Naive B cell (primary cell): ENCODE data around the gene TBC1D9. TPM values are rescaled to one million over a fixed set of nuclear protein-coding genes. Genes with fewer than 3 reads are reported as not detected.

Source experiments
- ATAC-seq, 2 donors: fragments of 150-1000 bp; cut with Tn5 transposase; 2 replicates each; pipeline ENCODE4 v1.10.0; 2021; ENCODE audit warnings: low read depth in 2 of 2, mild to moderate bottlenecking in 2 of 2, moderate library complexity in 2 of 2
- DNase-seq: peaks from one replicate; pipeline ENCODE4 v3.0.0; 2022
- H3K27ac Mint-ChIP-seq, 6 donors: one replicate each; pipeline ENCODE4 v1.8.0; 2020 to 2022; ENCODE audit warnings: mild to moderate bottlenecking in 6 of 6, mixed read lengths in 6 of 6, moderate library complexity in 5 of 6, inconsistent platforms in 2 of 6
- H3K27me3 Mint-ChIP-seq, 3 donors: one replicate each; pipeline ENCODE4 v1.8.0; 2021 to 2022; ENCODE audit warnings: mixed read lengths in 3 of 3, mild to moderate bottlenecking in 1 of 3
- H3K36me3 Mint-ChIP-seq, 2 donors: one replicate each; pipeline ENCODE4 v1.8.0; 2020 to 2022; ENCODE audit warnings: mixed read lengths in 2 of 2, inconsistent platforms in 1 of 2, mild to moderate bottlenecking in 1 of 2
- H3K4me1 Mint-ChIP-seq, 3 donors: one replicate each; pipeline ENCODE4 v1.8.0; 2020 to 2022; ENCODE audit warnings: mixed read lengths in 3 of 3, inconsistent platforms in 1 of 3, mild to moderate bottlenecking in 1 of 3, moderate library complexity in 1 of 3
- H3K4me3 Mint-ChIP-seq, 8 donors: one replicate each; pipeline ENCODE4 v1.8.0; 2020 to 2022; ENCODE audit warnings: mild to moderate bottlenecking in 8 of 8, mixed read lengths in 8 of 8, moderate library complexity in 8 of 8, inconsistent platforms in 2 of 8
- H3K9me3 Mint-ChIP-seq, 7 donors: one replicate each; pipeline ENCODE4 v1.8.0; 2020 to 2022; ENCODE audit warnings: mixed read lengths in 7 of 7, mild to moderate bottlenecking in 5 of 7, inconsistent platforms in 2 of 7, moderate library complexity in 1 of 7
- polyA plus RNA-seq, 6 donors: library from polyadenylated mRNA; unstranded; fragments of 300-500 nt; fragmentation: Illumina TruSeq; gene quantifications; one replicate each; pipeline ENCODE4 v1.2.3, GENCODE V29; 2021; ENCODE audit warnings: low read depth in 6 of 6

The TBC1D9 gene
- polyA plus RNA-seq, 6 donors from 2014 or later = 4.4 to 38.9 (median 21.2) TPM

DNA sequence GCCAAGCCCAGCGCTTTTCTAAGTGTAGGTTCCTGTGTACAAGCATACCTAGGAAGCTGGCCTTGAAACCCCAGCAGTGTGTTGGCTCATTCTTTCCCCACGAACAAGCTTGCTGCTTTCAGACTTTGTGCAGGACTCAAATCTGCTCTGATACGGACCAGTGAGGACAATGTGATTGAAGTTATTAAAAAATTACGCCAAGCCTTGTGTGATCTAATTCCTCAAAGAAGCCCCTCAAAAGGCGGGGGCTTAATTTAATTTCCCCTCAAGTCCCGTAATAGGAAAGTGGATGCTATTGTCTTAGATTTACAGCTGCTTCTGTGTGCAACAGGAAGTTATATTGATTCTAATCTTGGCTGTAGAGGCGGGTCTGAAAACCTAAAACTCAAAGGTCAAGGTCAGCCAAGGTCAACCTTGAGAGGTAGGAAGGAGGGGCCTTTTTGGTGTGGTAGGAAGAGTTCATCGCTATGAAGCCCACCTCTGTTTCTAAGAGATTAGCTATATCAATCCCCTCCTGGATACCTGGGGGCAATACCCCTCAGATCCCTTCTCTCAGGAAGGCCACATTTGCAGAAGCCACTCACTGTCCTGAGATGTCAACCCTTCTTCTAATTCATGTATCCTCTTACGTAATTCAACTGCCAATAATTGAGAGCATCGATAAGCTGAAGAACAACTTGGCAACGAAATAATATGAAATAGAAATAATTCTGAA lies 45.1 kb downstream of the TBC1D9 start:
- ATAC-seq = no peak
- peak overlapping the region in 5 of 6 donors; percentile 8 to 67 (median 25) for H3K27ac Mint-ChIP-seq

DNA sequence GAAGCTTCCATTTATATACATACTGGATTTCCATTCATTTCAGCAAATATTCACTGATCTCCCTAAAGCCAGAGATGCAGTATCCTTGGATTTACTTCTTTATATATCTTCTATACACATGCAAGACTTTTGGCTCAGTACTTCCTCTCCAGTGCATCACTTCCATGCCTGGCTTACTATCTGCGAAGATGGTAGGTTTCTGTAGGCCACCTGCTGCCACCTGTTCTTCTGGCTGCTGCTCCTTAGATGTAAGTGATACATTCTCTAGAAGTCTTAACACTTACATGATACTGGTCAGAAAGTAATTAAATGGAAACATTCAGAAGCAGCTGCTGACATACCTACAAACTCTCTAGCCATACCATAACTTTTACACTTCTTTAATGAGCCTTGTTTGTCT lies 48.9 kb downstream of the TBC1D9 start:
- peaks cover 59 to 72% (median 63%) of the 10 kb centered on the region in 3 donors for H3K4me1 Mint-ChIP-seq
- peak overlapping the region in 5 of 6 donors; percentile 6 to 71 (median 49) for H3K27ac Mint-ChIP-seq
- H3K36me3 Mint-ChIP-seq = peaks cover 0 to 4% of the 10 kb centered on the region in 2 donors
- H3K9me3 Mint-ChIP-seq = peaks cover 0 to 1% (median 0%) of the 10 kb centered on the region in 7 donors
- peak; percentile 45 to 54 for ATAC-seq
- no peak overlapping the region for H3K4me3 Mint-ChIP-seq
- no peak for DNase-seq
- no peaks in the 10 kb centered on the region for H3K27me3 Mint-ChIP-seq

More for the DNA sequence above, 45.1 kb downstream of the TBC1D9 start:
- H3K27me3 Mint-ChIP-seq = no peaks in the 10 kb centered on the region
- peaks cover 40 to 59% (median 51%) of the 10 kb centered on the region in 3 donors for H3K4me1 Mint-ChIP-seq
- peak overlapping the region in 6 of 8 donors; percentile 9 to 77 (median 42) for H3K4me3 Mint-ChIP-seq
- DNase-seq = no peak
- peaks cover 0 to 1% (median 0%) of the 10 kb centered on the region in 7 donors for H3K9me3 Mint-ChIP-seq
- peaks cover 7 to 12% of the 10 kb centered on the region in 2 donors for H3K36me3 Mint-ChIP-seq

- DNase-seq (no peak), ATAC-seq (no peak)
- Mint-ChIP-seq H3K4me3 (no peak overlapping the region), H3K4me1 (peaks cover 60 to 77% (median 67%) of the 10 kb centered on the region in 3 donors), H3K36me3 (peaks cover under 1 to 6% of the 10 kb centered on the region in 2 donors), H3K27ac (peak overlapping the region in 1 of 6 donors; percentile 67), H3K27me3 (no peaks in the 10 kb centered on the region), H3K9me3 (peaks cover 0 to 1% (median 0%) of the 10 kb centered on the region in 7 donors)
These were observed 49.5 kb downstream of the TBC1D9 start for GRCh38 chr4:140706665-140707064.

DNA sequence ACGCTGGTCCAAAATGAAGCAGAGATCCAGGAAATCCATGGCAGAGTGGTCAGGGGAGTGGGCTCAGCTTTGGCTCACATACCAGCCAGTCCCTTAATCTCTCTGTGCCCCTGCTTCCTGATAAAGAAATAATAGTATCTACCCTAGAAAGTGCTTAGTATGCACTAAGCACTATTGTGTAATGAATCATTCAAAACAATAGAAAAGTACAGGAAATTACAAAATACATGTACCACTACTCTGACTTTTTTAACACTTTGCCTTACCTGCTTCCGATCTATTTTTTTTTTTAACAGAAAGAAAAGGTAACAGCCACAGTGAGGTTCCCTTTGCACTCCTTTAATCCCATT lies 49.9 kb downstream of the TBC1D9 start:
- DNase-seq = no peak
- ATAC-seq = no peak
- peak overlapping the region in 1 of 6 donors; percentile 13 for H3K27ac Mint-ChIP-seq
- no peaks in the 10 kb centered on the region for H3K27me3 Mint-ChIP-seq
- H3K4me3 Mint-ChIP-seq = no peak overlapping the region
- peaks cover 58 to 77% (median 70%) of the 10 kb centered on the region in 3 donors for H3K4me1 Mint-ChIP-seq
- peaks cover 0 to 1% (median 0%) of the 10 kb centered on the region in 7 donors for H3K9me3 Mint-ChIP-seq
- H3K36me3 Mint-ChIP-seq = peaks cover 5 to 10% of the 10 kb centered on the region in 2 donors

DNA sequence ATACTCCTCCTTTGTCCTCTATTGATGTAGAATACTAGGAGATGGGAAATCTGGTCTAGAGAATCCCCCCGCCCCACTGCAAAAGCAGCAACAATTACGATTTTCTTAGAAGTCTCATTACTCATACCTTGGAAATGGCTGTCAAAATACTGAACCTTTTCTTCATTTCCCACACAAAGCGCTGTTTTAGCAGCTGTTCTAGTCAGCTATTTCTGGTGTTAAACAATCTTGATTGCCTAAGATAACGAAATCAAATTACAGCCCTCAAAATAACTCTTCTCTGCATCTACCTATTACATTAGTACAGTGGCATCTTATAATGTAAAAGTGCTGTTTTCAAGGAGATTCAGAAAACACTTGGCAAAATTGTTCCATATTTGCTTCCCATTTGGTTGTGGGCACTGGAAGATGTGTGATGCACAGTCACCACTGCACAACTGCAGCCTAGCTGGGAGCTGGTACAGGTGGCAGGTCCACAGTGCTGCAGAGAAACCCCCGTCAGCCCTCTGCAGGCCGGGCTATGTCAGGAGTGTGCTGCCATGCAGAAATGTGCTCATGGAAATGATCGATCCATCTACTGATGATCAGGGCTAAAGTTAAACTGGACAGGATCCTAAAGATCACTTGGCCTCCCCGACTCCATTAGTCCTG lies 50.4 kb downstream of the TBC1D9 start:
- Mint-ChIP-seq H3K27me3 (no peaks in the 10 kb centered on the region), H3K27ac (peak overlapping the region in 2 of 6 donors; percentile 53 to 69)
- no peak for ATAC-seq

DNA sequence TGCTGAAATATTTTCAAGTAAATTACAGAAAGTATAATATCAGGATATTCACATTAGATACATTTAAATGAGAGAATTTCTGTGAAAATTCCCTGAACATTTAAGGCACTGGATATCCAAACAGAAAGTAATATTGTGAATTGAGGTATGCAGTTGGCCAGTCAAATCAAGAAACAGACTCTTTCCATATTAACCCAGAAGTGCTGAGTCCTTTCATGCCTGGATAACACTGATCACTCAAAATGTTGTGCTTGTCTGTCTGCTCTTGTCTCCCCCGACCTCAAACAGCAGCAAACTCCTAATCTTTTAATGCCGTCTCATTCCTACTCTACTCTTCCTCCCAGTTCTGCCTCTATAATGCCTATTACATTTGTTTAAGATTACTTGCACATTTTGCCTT lies 51.2 kb downstream of the TBC1D9 start:
- Mint-ChIP-seq H3K27me3 (no peaks in the 10 kb centered on the region), H3K27ac (peak overlapping the region in 3 of 6 donors; percentile 8 to 66 (median 53)), H3K4me3 (no peak overlapping the region), H3K9me3 (peaks cover 0 to 1% (median 0%) of the 10 kb centered on the region in 7 donors), H3K36me3 (peaks cover 13 to 18% of the 10 kb centered on the region in 2 donors), H3K4me1 (peaks cover 50 to 65% (median 59%) of the 10 kb centered on the region in 3 donors)
- DNase-seq (no peak), ATAC-seq (no peak)

More for the DNA sequence above, 50.4 kb downstream of the TBC1D9 start:
- H3K4me1 Mint-ChIP-seq = peaks cover 54 to 72% (median 67%) of the 10 kb centered on the region in 3 donors
- no peak overlapping the region for H3K4me3 Mint-ChIP-seq
- peaks cover 0 to 1% (median 0%) of the 10 kb centered on the region in 7 donors for H3K9me3 Mint-ChIP-seq
- DNase-seq = no peak
- peaks cover 10 to 15% of the 10 kb centered on the region in 2 donors for H3K36me3 Mint-ChIP-seq

DNA sequence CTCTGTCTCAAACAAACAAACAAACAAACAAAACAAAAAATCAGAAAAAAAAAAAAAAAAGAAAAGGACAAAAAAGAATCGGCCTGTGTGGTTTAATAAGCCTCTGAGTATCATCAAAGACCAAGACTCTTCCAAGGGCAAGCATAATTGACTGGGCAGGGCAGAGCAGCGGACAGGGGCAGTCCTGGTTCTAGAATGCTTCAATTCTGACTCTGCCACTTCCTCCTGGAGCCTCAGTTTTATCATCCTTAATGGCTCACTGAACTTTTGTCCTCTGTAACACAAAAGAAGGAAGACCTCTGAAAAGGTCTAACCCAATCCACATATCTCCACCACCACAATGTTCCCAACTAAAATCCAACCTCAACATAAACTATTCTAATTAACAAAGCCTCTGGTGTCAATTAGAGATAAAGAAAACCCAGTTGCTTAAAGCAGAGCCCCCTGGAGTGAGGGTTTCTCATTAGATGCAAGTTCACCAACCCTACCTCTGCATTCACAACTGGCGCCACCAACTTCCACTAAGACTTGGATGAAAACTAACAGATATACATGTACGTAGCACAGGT lies 51.7 kb downstream of the TBC1D9 start:
- peaks cover 16 to 22% of the 10 kb centered on the region in 2 donors for H3K36me3 Mint-ChIP-seq
- peak overlapping the region in 4 of 6 donors; percentile 8 to 73 (median 60) for H3K27ac Mint-ChIP-seq
- H3K9me3 Mint-ChIP-seq = peaks cover 0 to 1% (median 0%) of the 10 kb centered on the region in 7 donors
- ATAC-seq (no peak), DNase-seq (no peak)
- H3K27me3 Mint-ChIP-seq = no peaks in the 10 kb centered on the region
- peaks cover 49 to 65% (median 58%) of the 10 kb centered on the region in 3 donors for H3K4me1 Mint-ChIP-seq
- H3K4me3 Mint-ChIP-seq = no peak overlapping the region

- no peak overlapping the region for H3K4me3 Mint-ChIP-seq
- peaks cover 24 to 30% of the 10 kb centered on the region in 2 donors for H3K36me3 Mint-ChIP-seq
- no peak for DNase-seq
- H3K4me1 Mint-ChIP-seq = peaks cover 41 to 64% (median 58%) of the 10 kb centered on the region in 3 donors
- peaks cover 0 to 1% (median 0%) of the 10 kb centered on the region in 7 donors for H3K9me3 Mint-ChIP-seq
- peak overlapping the region in 3 of 6 donors; percentile 20 to 90 (median 36) for H3K27ac Mint-ChIP-seq
- H3K27me3 Mint-ChIP-seq = no peaks in the 10 kb centered on the region
- no peak for ATAC-seq
These were observed 52.7 kb downstream of the TBC1D9 start for GRCh38 chr4:140703463-140703862.

GRCh38 chr4:140702096-140702757 lies 54.0 kb downstream of the TBC1D9 start:
- DNase-seq (no peak), ATAC-seq (no peak)
- Mint-ChIP-seq H3K36me3 (peaks cover 33 to 36% of the 10 kb centered on the region in 2 donors), H3K27me3 (no peaks in the 10 kb centered on the region), H3K27ac (peak overlapping the region in 3 of 6 donors; percentile 12 to 91 (median 32)), H3K9me3 (peaks cover 0 to 1% (median 0%) of the 10 kb centered on the region in 7 donors), H3K4me3 (no peak overlapping the region), H3K4me1 (peaks cover 45 to 68% (median 60%) of the 10 kb centered on the region in 3 donors)

GRCh38 chr4:140701071-140701470 lies 55.1 kb downstream of the TBC1D9 start:
- peaks cover 37 to 63% (median 53%) of the 10 kb centered on the region in 3 donors for H3K4me1 Mint-ChIP-seq
- no peaks in the 10 kb centered on the region for H3K9me3 Mint-ChIP-seq
- H3K4me3 Mint-ChIP-seq = no peak overlapping the region
- ATAC-seq (no peak), DNase-seq (no peak)
- H3K27me3 Mint-ChIP-seq = no peaks in the 10 kb centered on the region
- H3K27ac Mint-ChIP-seq = peak overlapping the region in 1 of 6 donors; percentile 32
- H3K36me3 Mint-ChIP-seq = peaks cover 30 to 37% of the 10 kb centered on the region in 2 donors

DNA sequence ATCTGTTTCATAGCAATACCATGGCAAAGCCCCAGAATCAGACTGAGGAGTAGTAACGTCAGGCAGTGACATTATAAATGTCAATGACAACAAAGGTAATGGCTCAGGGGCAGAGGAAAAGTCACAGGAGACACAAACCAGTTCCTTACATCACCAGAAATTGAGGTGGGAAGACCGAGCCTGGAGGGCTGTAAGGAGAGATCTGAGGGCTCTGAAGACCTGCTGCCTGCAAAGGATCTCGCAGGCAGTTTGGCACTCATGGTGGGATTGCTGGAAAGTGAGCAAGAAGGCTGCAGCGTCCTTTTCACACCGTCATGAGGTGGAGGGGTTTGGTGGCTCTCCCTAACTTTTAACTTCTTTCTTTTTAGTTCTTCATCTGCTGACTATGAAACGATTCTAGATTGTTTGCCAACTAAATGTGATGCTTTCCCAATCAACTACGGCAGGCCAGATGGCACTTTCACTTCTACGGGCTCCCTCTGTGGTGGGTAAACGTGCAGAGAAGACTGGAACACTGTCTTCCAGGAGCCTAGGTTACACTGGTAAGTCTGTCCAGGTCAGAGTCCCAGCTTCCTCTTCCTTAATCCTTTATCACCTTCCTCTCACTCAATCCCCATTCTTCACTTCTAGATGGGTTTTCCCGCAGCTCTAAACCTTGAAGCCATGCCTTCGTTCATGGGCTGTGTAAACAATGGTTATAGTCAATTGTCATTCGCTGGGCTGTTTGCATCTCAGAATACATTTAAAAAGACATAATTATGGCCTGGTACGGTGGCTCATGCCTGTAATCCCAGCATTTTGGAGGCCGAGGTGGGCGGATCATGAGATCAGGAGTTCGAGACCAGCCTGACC lies 58.2 kb downstream of the TBC1D9 start:
- Mint-ChIP-seq H3K9me3 (no peaks in the 10 kb centered on the region), H3K4me1 (peaks cover 28 to 39% (median 33%) of the 10 kb centered on the region in 3 donors), H3K36me3 (peaks cover 30 to 44% of the 10 kb centered on the region in 2 donors), H3K27me3 (no peaks in the 10 kb centered on the region), H3K4me3 (peak overlapping the region in 2 of 8 donors; percentile 17 to 59), H3K27ac (peak overlapping the region; percentile 15 to 93 (median 76))
- DNase-seq (no peak), ATAC-seq (no peak)

- peak overlapping the region in 2 of 6 donors; percentile 42 to 67 for H3K27ac Mint-ChIP-seq
- H3K9me3 Mint-ChIP-seq = no peaks in the 10 kb centered on the region
- DNase-seq (no peak), ATAC-seq (no peak)
- no peak overlapping the region for H3K4me3 Mint-ChIP-seq
- H3K36me3 Mint-ChIP-seq = peaks cover 20 to 31% of the 10 kb centered on the region in 2 donors
- H3K4me1 Mint-ChIP-seq = peaks cover 30 to 42% (median 31%) of the 10 kb centered on the region in 3 donors
- H3K27me3 Mint-ChIP-seq = no peaks in the 10 kb centered on the region
These were observed 60.7 kb downstream of the TBC1D9 start for GRCh38 chr4:140695483-140695882.
